Sigmoid colon (tissue), 7 donors: ENCODE measurements around the gene DOCK1. TPM values are rescaled to one million over a fixed set of nuclear protein-coding genes. Genes with fewer than 3 reads are reported as not detected.

Source experiments
- DNase-seq: peaks from one replicate; pipeline ENCODE4 v3.0.0-alpha.2; 2019
- H3K27ac ChIP-seq, 4 donors: fragments of 200-600 bp; sonication (generic); one replicate each; pipeline ENCODE4 v1.5.1; 2016 to 2019; ENCODE audit warnings: mild to moderate bottlenecking in 1 of 4
- H3K27me3 ChIP-seq, 3 donors: fragments of 200-600 bp; sonication (generic); one replicate each; pipeline ENCODE4 v1.5.1; 2019; ENCODE audit warnings: mild to moderate bottlenecking in 1 of 3
- H3K36me3 ChIP-seq, 4 donors: fragments of 200-600 bp; sonication (generic); one replicate each; pipeline ENCODE4 v1.5.1; 2016 to 2019
- H3K4me1 ChIP-seq, 4 donors: fragments of 200-600 bp; sonication (generic); one replicate each; pipeline ENCODE4 v1.5.1; 2017 to 2019
- H3K4me3 ChIP-seq, 4 donors: fragments of 200-600 bp; sonication (generic); one replicate each; pipeline ENCODE4 v1.5.1; 2017 to 2019; ENCODE audit warnings: mild to moderate bottlenecking in 2 of 4, moderate library complexity in 1 of 4
- H3K9me3 ChIP-seq, 4 donors: fragments of 200-600 bp in 3 of 4; sonication (generic) in 3 of 4; one replicate each; pipeline versions ENCODE4 v1.5.1 to v1.6.1; 2013 to 2019
- CTCF ChIP-seq, 4 experiments: fragments of 450-650 bp in 3 of 4; fragments of 200-600 bp in 1 of 4; IDR thresholded peaks; one replicate each; pipeline ENCODE4 v1.5.1; 2016 to 2019; ENCODE audit warnings: antibody characterized with exemption in 4 of 4, mild to moderate bottlenecking in 3 of 4, moderate library complexity in 2 of 4
- EP300 ChIP-seq, 4 donors: sonication (generic); formaldehyde crosslinking; IDR thresholded peaks; one replicate each; pipeline ENCODE4 v1.6.1; 2017; ENCODE audit warnings: antibody characterized with exemption in 4 of 4
- POLR2A ChIP-seq, 2 donors: fragments of 450-650 bp; IDR thresholded peaks; one replicate each; pipeline ENCODE4 v1.6.1; 2016; ENCODE audit warnings: antibody characterized with exemption in 2 of 2, mild to moderate bottlenecking in 2 of 2, moderate library complexity in 2 of 2
- POLR2AphosphoS5 ChIP-seq, 4 donors: sonication (generic); formaldehyde crosslinking; IDR thresholded peaks; one replicate each; pipeline ENCODE4 v1.6.1; 2017; ENCODE audit warnings: antibody characterized with exemption in 4 of 4
- WGBS, 2 donors: extraction: QIAGEN DNeasy Blood & Tissue Kit; methylation state at CpG; one replicate each; pipeline ENCODE4 v1.1.7; 2013; 5-methylcytosine and 5-hydroxymethylcytosine counted together
- intact Hi-C: fragments of 100-400 bp; cut with DNase I; formaldehyde crosslinking; loops from one replicate; pipeline ENCODE4 v1.15.1; 2023
- polyA plus RNA-seq, 3 donors: library from polyadenylated mRNA; stranded (reverse); fragments of 200-250 nt; gene quantifications; one replicate each; pipeline ENCODE4 v1.2.3, GENCODE V29; 2013
- total RNA-seq, 4 donors: library from RNA; depleted of rRNA; stranded (reverse); fragments of >200 nt; gene quantifications; one replicate each; pipeline ENCODE4 v1.1.0, GENCODE V29; 2016
- donor health status: healthy with polysubstance abuse.
- donor health status: Bipolar disorder and iron deficiency.
- donor health status: healthy.

DOCK1 gene
- total and polyA plus RNA-seq, 7 donors: 15.0 to 53.7 (median 40.2) TPM

DNA sequence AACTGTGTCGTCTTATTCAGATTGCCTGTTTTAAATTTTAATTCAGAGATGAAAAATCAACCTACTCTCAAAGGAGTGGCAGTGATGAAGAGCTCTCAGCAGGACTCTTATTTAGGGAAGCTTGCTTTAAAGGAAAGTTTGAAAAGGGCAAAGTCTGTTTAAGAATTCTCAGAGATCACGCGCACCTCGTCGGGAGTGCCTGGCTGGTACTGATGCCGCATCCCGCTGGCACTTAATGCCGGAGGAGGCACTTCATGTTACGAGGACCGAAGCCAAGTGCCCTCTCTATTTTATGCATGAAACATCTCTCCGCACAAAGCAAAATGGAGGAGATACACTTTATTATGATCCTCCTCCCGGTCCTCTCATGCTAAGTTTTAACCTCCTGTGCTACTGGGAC is 362.2 kb downstream of the DOCK1 start:
- intact Hi-C loops: no loop called here
- 95 to 97% methylated on average over 12 of the region's 12 CpGs for WGBS, 2 donors
- no peaks in the 10 kb centered on the region for H3K36me3 ChIP-seq
- H3K9me3 ChIP-seq: no peaks in the 10 kb centered on the region
- no peak for DNase-seq
- H3K27ac ChIP-seq: no peak overlapping the region
- TF ChIP-seq POLR2A (IDR thresholded peaks at IDR 0.05) (no peak), EP300 (IDR thresholded peaks at IDR 0.05) (no peak), CTCF (IDR thresholded peaks at IDR 0.05) (no peak), POLR2AphosphoS5 (IDR thresholded peaks at IDR 0.05) (no peak)
- H3K27me3 ChIP-seq: no peaks in the 10 kb centered on the region
- no peaks in the 10 kb centered on the region for H3K4me1 ChIP-seq
- no peak overlapping the region for H3K4me3 ChIP-seq

DNA sequence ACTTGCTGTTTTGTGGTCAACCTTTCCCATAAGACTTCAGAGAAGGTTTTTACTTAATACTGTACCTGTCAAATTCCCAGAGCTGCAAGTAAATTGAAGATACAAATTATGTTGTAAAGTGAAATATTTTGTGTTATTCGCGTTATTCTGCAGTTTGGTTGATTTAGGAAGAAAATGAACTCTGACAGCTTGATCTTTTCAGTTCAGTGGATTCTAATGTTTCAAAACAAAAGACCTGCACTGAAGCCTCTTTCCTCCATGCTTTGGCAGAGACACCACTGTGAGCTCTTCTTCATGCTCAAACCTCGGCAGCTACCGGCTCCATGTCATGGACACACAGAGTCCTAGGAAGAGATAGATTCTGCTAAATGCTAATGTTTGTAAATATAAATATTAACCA is 366.8 kb downstream of the DOCK1 start:
- no peaks in the 10 kb centered on the region for H3K27me3 ChIP-seq
- no peaks in the 10 kb centered on the region for H3K4me1 ChIP-seq
- no peak overlapping the region for H3K4me3 ChIP-seq
- peaks cover 0 to 3% (median 0%) of the 10 kb centered on the region in 4 donors for H3K36me3 ChIP-seq
- H3K27ac ChIP-seq: no peak overlapping the region
- WGBS, 2 donors: 88 to 97% methylated on average over 4 of the region's 4 CpGs
- no peaks in the 10 kb centered on the region for H3K9me3 ChIP-seq
- no peak for DNase-seq
- intact Hi-C loops: no loop called here
- no peak for TF ChIP-seq CTCF (IDR thresholded peaks at IDR 0.05)
- TF ChIP-seq POLR2AphosphoS5 (IDR thresholded peaks at IDR 0.05): no peak
- no peak for TF ChIP-seq POLR2A (IDR thresholded peaks at IDR 0.05)

- H3K27me3 ChIP-seq: no peaks in the 10 kb centered on the region
- intact Hi-C loops: no loop called here
- H3K36me3 ChIP-seq: peaks cover 0 to 3% (median 0%) of the 10 kb centered on the region in 4 donors
- no peaks in the 10 kb centered on the region for H3K4me1 ChIP-seq
- H3K27ac ChIP-seq: no peak overlapping the region
- no peak for TF ChIP-seq POLR2A (IDR thresholded peaks at IDR 0.05)
- TF ChIP-seq CTCF (IDR thresholded peaks at IDR 0.05): no peak
- no peaks in the 10 kb centered on the region for H3K9me3 ChIP-seq
- no peak for DNase-seq
- no peak overlapping the region for H3K4me3 ChIP-seq
- WGBS, 2 donors: 95 to 96% methylated on average over 6 of the region's 6 CpGs
These were observed 370.0 kb downstream of the DOCK1 start for GRCh38 chr10:127275272-127275671.

- no peaks in the 10 kb centered on the region for H3K27me3 ChIP-seq
- no peaks in the 10 kb centered on the region for H3K4me1 ChIP-seq
- no peak for TF ChIP-seq EP300 (IDR thresholded peaks at IDR 0.05)
- TF ChIP-seq CTCF (IDR thresholded peaks at IDR 0.05): no peak
- no peak for TF ChIP-seq POLR2AphosphoS5 (IDR thresholded peaks at IDR 0.05)
- TF ChIP-seq POLR2A (IDR thresholded peaks at IDR 0.05): no peak
- no peak overlapping the region for H3K27ac ChIP-seq
- no peak overlapping the region for H3K4me3 ChIP-seq
- H3K36me3 ChIP-seq: peaks cover 0 to 3% (median 0%) of the 10 kb centered on the region in 4 donors
- H3K9me3 ChIP-seq: no peaks in the 10 kb centered on the region
- 91 to 98% methylated on average over 10 of the region's 10 CpGs for WGBS, 2 donors
- no peak for DNase-seq
- intact Hi-C loops: no loop called here
These were observed 370.7 kb downstream of the DOCK1 start for GRCh38 chr10:127275793-127276450.
